ENCODE measurements around the gene OR1C1.
"Not testable (repeated sequence)": the region's sequence is repeated elsewhere in the genome, so short reads cannot be mapped to it uniquely, and the experiment has no call there.

The OR1C1 gene

GRCh38 chr1:247760456-247760855 is at the start of gene OR1C1:
Gene OR1C1 (minus strand): TSS chr1:247760556. CDS start chr1:247758406, 2,150 bp downstream.
- DNase-seq, result no peak

DNA sequence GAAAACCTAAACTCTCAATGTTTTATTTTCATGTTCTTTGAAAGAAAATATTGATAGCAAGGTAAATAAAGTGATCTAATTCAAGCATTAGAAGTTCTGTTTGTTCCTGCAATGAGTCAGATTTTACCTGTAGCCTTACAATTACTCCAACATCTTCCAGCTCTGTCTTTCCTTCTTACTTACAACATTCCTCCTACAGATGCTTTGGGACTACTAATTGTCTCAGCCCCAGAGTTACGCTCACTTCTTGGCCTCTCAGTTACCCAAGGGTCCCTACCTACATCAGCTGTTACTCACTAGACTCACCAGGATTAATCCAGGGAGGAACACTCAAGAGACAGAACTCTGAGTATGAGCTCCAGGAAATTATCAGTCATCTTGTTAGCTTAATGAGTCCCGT is 37.2 kb upstream of the OR1C1 start:
- DNase-seq, result no peak

DNA sequence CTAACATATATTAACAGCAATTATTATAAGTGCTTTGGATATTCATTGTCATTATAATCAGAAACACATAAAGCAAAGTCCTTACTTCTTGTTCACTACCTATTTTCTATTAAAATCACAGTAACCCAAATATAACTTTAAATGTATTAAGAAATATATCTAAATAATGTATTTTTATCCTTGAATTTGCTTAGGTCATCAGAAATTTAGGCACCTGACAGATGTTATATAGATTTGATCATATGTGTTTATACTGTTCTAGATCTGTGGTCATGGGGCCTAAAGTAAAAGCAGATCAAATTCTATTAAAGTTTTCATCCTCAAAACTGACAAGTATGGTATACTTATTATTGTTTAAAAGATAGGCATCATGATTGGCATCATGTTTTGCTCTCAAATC is 9.2 kb upstream of the OR1C1 start:
- DNase-seq, result no peak

DNA sequence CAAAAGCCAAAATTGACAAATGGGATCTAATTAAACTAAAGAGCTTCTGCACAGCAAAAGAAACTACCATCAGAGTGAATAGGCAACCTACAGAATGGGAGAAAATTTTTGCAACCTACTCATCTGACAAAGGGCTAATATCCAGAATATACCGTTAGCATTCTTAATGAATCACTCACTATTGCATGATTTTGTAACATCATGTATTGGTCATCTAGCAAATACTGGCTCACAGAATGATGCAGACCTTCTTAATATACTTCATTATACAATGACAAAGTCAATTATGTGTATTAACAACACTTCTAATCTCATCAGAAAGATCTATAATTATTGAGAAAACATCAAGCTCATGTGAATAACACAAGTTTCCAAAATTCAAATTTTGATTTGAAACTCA is 6.0 kb downstream of the OR1C1 start:
- not testable (repeated sequence) for DNase-seq

GRCh38 chr1:247749870-247750269 is 10.5 kb downstream of the OR1C1 start:
- no peak for DNase-seq

DNA sequence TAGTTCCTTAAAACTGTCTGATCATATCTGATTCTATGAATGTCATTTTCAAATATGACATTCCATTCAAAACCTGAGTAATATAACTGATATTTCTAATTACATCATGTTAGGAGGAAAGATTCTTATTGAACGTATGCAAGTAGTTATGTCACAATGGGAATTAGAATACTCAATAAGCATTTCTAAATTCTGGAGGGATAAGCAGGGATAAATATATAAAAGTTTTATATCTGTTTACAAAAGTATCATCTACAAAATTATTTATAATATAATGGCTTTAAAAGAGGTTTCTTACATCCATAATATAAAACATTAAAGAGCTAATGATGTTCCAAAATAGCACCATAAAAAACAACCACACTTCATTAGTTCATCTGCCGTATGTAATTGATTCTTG is 12.3 kb downstream of the OR1C1 start, which contains the start of gene OR14A2:
TSS of gene OR14A2 (minus strand) at position 101 of the 400 bp plus-strand sequence.
- DNase-seq, result no peak

GRCh38 chr1:247747616-247748015 is 12.7 kb downstream of the OR1C1 start:
- DNase-seq, result no peak

DNA sequence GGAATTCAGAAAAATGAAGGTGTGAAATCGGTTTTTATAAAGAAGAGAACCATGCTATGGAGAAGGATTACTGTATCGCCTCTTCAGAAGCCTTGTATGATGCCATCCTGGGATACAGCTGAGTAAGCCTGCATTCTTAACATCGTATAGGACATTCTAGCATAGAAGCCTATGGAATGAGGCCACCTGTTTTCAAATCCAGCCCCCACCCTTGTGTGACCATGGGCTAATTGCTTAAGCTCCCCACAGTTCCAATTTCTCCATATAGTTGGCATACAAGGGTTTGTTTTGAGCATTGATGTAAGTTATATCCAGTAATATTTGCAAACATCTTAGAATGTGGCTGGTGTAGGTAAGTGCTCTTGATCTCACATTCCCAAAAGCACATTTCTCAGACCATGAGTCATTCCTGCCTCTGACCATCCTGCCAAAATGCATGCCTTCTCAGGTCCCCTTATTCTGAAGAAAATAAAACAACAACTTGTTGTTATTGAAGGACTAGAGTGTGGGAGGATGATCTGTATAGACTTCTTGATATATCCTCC is 13.9 kb downstream of the OR1C1 start:
- no peak for DNase-seq

DNA sequence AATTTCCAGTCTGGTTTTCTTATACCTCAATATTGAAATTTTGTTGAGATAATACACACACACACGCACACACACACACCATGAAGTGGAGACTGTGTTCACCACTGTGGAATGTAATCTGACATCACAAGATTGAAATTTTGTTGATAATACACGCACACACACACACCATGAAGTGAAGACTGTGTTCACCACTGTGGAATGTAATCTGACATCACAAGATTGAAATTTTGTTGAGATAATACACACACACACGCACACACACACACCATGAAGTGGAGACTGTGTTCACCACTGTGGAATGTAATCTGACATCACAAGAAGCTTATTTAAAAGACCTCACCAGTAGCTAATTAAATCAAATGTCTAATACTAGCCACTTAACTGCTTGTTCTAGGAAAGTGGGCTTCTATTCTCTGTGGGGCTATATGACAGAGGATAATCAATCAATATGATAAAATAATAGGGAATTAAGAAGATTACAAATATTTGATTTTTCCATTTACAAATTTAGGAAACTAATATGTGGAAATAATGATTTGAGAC is 18.1 kb downstream of the OR1C1 start:
- DNase-seq, result not testable (repeated sequence)

- no peak for DNase-seq
These were observed 18.6 kb downstream of the OR1C1 start for GRCh38 chr1:247741756-247742155.

- DNase-seq, result no peak
These were observed 19.6 kb downstream of the OR1C1 start for GRCh38 chr1:247740721-247741120.

- DNase-seq, result no peak
These were observed 22.0 kb downstream of the OR1C1 start, which contains the start of gene OR14K1 for GRCh38 chr1:247738315-247738714. Gene OR14K1 (plus strand): TSS chr1:247738615. CDS start chr1:247738615, 0 bp downstream.

- DNase-seq, result no peak
These were observed 39.1 kb downstream of the OR1C1 start for GRCh38 chr1:247721222-247721621.

DNA sequence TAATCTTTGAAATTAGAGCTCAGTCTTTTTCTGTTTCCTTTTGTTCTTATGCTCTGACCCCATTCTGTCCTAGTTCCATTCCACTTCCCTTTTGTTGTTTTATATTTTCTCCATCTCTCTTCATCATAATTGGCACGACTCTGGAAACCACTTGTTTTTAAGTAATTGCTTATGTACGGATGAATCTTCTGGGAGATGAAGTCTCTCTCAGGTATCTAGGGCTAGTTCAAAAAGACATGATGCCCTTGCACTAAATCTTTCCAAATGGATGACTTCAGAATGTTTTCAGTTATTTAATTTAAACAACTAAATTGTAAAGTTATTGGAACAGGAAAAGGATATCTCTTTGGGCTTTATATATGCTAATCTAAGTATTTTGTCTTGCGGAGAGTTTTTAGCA is 43.8 kb downstream of the OR1C1 start, which contains the start of gene OR6F1:
TSS of gene OR6F1 (minus strand) at position 101 of the 400 bp plus-strand sequence. CDS start 3,891 bp downstream, outside the sequence.
- no peak for DNase-seq

GRCh38 chr1:247713753-247714152 is 46.6 kb downstream of the OR1C1 start:
- no peak for DNase-seq

DNA sequence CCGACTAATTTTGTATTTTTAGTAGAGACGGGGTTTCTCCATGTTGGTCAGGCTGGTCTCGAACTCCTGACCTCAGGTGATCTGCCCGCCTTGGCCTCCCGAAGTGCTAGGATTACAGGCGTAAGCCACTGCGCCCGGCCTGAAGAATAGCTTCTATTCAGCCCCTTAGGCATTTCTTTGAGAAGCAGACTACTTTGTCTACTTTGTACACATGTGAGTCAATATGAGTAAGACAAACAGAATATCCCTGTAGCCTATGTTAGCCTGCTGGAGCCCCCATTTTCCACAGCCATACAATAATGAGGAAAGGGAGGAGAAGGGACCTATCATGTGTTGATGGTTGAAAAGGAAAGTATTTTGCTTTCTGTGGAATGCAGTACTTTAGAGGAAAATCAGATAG is 49.7 kb downstream of the OR1C1 start:
- DNase-seq, result not testable (repeated sequence)

Measured in NCI-H774 (cell line).